ENCODE measurements around the gene FN3K.

Gene FN3K

GRCh38 chr17:82697808-82698064, 37.7 kb upstream of the FN3K start:
- no peak for TF ChIP-seq CTCF (conservative IDR thresholded peaks at IDR 0.05; ENCODE audit: control insufficient read depth, insufficient read depth, low read depth, low read length)
- H3K4me3 ChIP-seq (ENCODE audit: control insufficient read depth, low read depth, low read length), result peak overlapping the region; percentile 52
- DNase-seq (ENCODE audit: low read depth), result no peak

DNA sequence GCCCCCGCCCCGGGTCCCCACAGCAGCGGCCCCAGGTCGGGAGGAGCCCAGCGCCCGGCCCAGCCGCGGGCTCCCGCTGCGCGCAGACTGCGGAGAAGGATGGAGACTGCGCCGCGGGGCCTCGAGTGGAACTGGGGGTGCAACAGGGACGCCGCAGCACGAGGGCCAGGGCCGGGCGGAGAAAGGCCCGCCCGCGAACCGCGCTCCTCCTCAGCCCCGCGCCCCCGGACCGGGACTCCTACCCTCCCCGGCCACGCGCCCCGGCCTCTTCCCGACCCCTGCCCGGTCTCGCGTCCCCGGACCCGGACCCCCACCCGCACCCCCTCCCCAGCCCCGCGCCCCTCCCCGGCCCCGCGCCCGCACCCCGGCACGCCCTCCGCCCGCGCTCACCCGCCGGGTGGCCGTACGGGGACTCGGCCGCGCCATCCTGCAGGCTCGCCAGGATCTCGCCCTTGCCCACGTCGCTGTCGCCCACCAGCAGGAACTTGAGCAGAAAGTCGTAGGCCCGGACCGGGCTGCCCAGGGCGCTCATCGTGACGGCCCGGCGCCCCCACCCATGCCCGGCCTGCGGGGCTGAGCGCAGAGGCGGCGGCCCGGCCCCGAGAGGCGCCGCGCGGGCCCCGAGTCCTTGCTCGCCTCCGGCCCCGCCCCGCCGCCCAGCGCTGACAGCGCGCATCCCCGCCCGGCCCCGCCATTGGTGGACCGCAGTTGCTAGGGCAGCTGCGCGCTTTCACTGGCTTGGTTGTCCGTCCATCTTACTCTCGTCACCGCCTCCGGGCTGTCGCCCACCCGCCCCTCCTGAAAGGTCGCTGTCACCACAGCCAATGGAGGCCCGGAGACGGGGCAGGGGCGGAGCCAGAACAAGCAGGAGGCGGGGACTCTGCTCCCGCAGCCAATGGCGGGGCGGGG, 37.1 kb upstream of the FN3K start, which contains the start of gene RAB40B:
Gene RAB40B (minus strand): TSS at position 634 of the 909 bp plus-strand sequence. CDS start 102 bp downstream, at position 532.
- no peak for TF ChIP-seq CTCF (conservative IDR thresholded peaks at IDR 0.05; ENCODE audit: control insufficient read depth, insufficient read depth, low read depth, low read length)
- peak; percentile 97 for DNase-seq (ENCODE audit: low read depth)

DNA sequence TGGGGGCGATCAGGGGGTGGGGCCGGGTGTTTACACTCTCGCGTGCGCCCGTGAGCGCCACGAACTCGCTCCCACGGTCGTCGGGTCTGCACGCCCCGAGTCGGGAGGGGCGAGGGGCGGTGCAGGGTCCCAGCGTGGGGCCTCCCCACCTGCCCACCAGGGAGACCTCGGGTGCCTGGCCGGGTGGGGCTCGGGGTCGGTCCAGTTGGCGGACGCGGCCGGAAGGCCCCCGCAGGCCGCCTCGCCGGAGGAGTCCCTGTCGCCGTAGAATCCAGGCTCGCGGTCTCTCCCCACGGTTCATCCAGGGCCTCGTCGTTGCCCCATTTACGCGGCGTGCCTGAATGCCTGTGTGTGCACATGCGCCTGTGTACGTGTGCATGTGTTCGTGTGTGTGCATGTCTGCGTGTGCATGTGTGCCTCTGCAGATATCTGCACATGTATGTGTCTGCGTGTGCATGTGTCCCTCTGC, 36.4 kb upstream of the FN3K start:
- DNase-seq (ENCODE audit: low read depth), result no peak
- H3K4me3 ChIP-seq (ENCODE audit: control insufficient read depth, low read depth, low read length), result peak overlapping the region; percentile 53
- TF ChIP-seq CTCF (conservative IDR thresholded peaks at IDR 0.05; ENCODE audit: control insufficient read depth, insufficient read depth, low read depth, low read length), result no peak

More for the DNA sequence above, 37.1 kb upstream of the FN3K start, which contains the start of gene RAB40B:
- H3K4me3 ChIP-seq (ENCODE audit: control insufficient read depth, low read depth, low read length), result peak within 1 kb of the TSS; percentile 53

GRCh38 chr17:82699551-82699950, 35.9 kb upstream of the FN3K start:
- no peak overlapping the region for H3K4me3 ChIP-seq (ENCODE audit: control insufficient read depth, low read depth, low read length)
- no peak for DNase-seq (ENCODE audit: low read depth)
- TF ChIP-seq CTCF (conservative IDR thresholded peaks at IDR 0.05; ENCODE audit: control insufficient read depth, insufficient read depth, low read depth, low read length), result no peak

- no peak for TF ChIP-seq CTCF (conservative IDR thresholded peaks at IDR 0.05; ENCODE audit: control insufficient read depth, insufficient read depth, low read depth, low read length)
- DNase-seq (ENCODE audit: low read depth), result no peak
- H3K4me3 ChIP-seq (ENCODE audit: control insufficient read depth, low read depth, low read length), result no peak overlapping the region
These were observed 33.0 kb upstream of the FN3K start for GRCh38 chr17:82702231-82702927.

DNA sequence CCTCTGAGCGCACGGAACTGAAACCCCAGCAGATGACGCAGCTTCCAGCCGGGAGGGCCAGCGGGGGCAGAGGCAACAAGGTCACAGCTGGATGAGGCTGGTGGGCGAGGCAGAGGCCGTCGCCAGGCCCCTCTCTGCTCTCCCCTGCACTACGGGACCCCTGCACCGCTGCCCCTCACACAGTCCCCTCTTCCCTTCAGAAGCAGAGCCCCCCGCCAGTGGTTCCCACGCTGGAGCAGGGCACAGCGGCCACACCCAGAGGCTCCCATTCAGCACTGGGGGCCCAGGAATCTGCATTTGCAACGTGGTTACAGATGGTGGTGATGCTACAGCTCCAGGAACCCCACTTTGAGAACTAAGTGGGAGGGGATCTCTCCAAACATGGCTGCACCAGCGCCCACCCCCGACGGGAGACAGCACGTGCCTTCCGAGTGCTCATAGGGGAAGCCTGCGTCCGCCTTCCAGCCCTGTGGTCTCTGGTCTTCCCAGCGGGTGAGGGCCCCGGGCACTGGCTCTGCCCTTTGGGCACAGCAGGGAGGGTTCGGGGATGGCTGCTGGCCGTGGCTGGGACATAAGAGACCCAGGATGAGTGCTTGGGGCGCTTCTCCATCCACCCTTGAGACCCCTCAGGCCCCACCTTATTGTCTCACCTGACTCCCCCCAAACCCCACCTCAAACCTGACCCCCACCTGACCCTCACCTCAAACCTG, 32.2 kb upstream of the FN3K start:
- no peak for DNase-seq (ENCODE audit: low read depth)
- no peak overlapping the region for H3K4me3 ChIP-seq (ENCODE audit: control insufficient read depth, low read depth, low read length)
- TF ChIP-seq CTCF (conservative IDR thresholded peaks at IDR 0.05; ENCODE audit: control insufficient read depth, insufficient read depth, low read depth, low read length), result no peak
